ENCODE measurements around the gene SCARB1.

SCARB1 gene

GRCh38 chr12:124848621-124849380 is 14.9 kb downstream of the SCARB1 start:
- Histone ChIP-seq H3K27me3 (ENCODE audit: insufficient read depth, low read length, poor library complexity) (no peaks in the 10 kb centered on the region), H3K9ac (ENCODE audit: low read depth, low read length) (no peak overlapping the region), H3K4me3 (ENCODE audit: low read depth in 1 of 2, low read length in 2 of 2) (no peak overlapping the region), H3K4me1 (ENCODE audit: insufficient read depth, low read length) (no peaks in the 10 kb centered on the region), H3K79me2 (ENCODE audit: insufficient read depth, low read length) (peaks cover 16% of the 10 kb centered on the region), H3K4me2 (ENCODE audit: insufficient read depth, low read length) (no peak overlapping the region), H3K9me3 (ENCODE audit: insufficient read depth, low read length, severe bottlenecking) (no peaks in the 10 kb centered on the region), H3K36me3 (ENCODE audit: insufficient read depth, low read length) (peaks cover 4% of the 10 kb centered on the region; the same call in 1 of the 2 replicates), H3K27ac (ENCODE audit: low read length) (no peak overlapping the region), H2AFZ (ENCODE audit: low read depth, low read length) (no peak overlapping the region), H4K20me1 (ENCODE audit: insufficient read depth, low read length) (peaks cover 17% of the 10 kb centered on the region)
- TF ChIP-seq EZH2 (IDR thresholded peaks at IDR 0.05; ENCODE audit: borderline replicate concordance, low read depth, low read length, severe bottlenecking): no peak
- TF ChIP-seq CTCF (IDR thresholded peaks at IDR 0.05; ENCODE audit: borderline replicate concordance, extremely low read depth, low read length, poor library complexity, severe bottlenecking): no peak
- ATAC-seq (ENCODE audit: insufficient read depth, low read depth) (no peak), DNase-seq (no peak)

- Histone ChIP-seq H2AFZ (ENCODE audit: low read depth, low read length) (no peak overlapping the region), H3K36me3 (ENCODE audit: insufficient read depth, low read length) (peaks cover 4% of the 10 kb centered on the region; the same call in 1 of the 2 replicates), H3K27ac (ENCODE audit: low read length) (no peak overlapping the region), H4K20me1 (ENCODE audit: insufficient read depth, low read length) (peaks cover 12% of the 10 kb centered on the region), H3K79me2 (ENCODE audit: insufficient read depth, low read length) (peaks cover 12% of the 10 kb centered on the region), H3K9me3 (ENCODE audit: insufficient read depth, low read length, severe bottlenecking) (no peaks in the 10 kb centered on the region), H3K4me3 (ENCODE audit: low read depth in 1 of 2, low read length in 2 of 2) (no peak overlapping the region), H3K27me3 (ENCODE audit: insufficient read depth, low read length, poor library complexity) (no peaks in the 10 kb centered on the region), H3K9ac (ENCODE audit: low read depth, low read length) (no peak overlapping the region), H3K4me2 (ENCODE audit: insufficient read depth, low read length) (no peak overlapping the region), H3K4me1 (ENCODE audit: insufficient read depth, low read length) (no peaks in the 10 kb centered on the region)
- ATAC-seq (ENCODE audit: insufficient read depth, low read depth) (no peak), DNase-seq (no peak)
- TF ChIP-seq EZH2 (IDR thresholded peaks at IDR 0.05; ENCODE audit: borderline replicate concordance, low read depth, low read length, severe bottlenecking) (no peak), CTCF (IDR thresholded peaks at IDR 0.05; ENCODE audit: borderline replicate concordance, extremely low read depth, low read length, poor library complexity, severe bottlenecking) (no peak)
Measured at GRCh38 chr12:124847113-124848074, 16.3 kb downstream of the SCARB1 start.

DNA sequence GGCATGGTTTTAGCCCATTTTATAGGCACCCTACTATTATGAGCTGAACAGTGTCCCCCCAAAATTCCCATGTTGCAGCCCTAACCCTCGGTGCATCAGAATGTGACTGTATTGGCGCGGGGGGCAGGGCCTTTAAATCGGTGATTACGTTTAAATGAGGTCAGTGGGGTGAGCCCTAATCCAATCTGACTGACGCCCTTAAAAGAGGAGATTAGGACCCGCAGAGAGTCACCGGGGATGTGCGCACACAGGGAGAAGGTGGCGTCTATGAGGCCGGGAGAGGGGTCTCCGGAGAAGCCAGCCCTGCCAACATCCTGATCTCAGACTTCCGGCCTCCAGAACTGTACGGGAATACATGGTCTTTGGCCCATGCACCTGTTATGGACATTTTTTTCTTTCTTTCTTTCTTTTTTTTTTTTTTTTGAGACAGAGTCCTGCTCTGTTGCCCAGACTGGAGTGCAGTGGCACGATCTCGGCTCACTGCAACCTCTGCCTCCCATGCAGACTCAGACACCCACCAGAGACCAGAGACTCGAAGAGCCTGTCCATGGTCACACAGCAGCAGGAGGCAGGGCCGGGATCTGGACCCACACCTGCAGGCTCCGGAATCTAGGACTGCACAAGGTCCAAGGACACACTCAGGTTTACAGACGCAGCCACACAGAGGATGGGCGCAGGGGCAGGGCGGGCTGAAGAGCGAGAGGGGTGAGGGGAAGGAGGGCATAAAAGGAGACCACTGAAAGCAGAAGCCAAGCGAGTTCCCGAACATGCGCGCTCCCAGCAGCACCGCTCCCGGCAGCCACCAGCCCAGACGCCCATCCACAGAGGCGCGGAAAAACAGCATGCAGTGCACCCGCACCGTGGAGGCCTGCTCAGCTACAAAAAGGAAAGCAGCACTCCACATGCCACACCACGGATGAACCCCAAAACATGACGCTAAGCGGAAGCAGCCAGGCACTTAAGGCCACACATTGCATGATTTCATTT is 19.0 kb downstream of the SCARB1 start:
- peaks cover 4% of the 10 kb centered on the region; the same call in 1 of the 2 replicates for H3K79me2 ChIP-seq (ENCODE audit: insufficient read depth, low read length)
- peaks cover 12% of the 10 kb centered on the region for H4K20me1 ChIP-seq (ENCODE audit: insufficient read depth, low read length)
- no peak for ATAC-seq (ENCODE audit: insufficient read depth, low read depth)
- no peak overlapping the region for H3K27ac ChIP-seq (ENCODE audit: low read length)
- H3K27me3 ChIP-seq (ENCODE audit: insufficient read depth, low read length, poor library complexity): no peaks in the 10 kb centered on the region
- H3K9ac ChIP-seq (ENCODE audit: low read depth, low read length): no peak overlapping the region
- H3K9me3 ChIP-seq (ENCODE audit: insufficient read depth, low read length, severe bottlenecking): no peaks in the 10 kb centered on the region
- H3K4me2 ChIP-seq (ENCODE audit: insufficient read depth, low read length): no peak overlapping the region
- no peak overlapping the region for H3K4me3 ChIP-seq (ENCODE audit: low read depth in 1 of 2, low read length in 2 of 2)
- DNase-seq: no peak
- H3K36me3 ChIP-seq (ENCODE audit: insufficient read depth, low read length): peaks cover 4% of the 10 kb centered on the region; the same call in 1 of the 2 replicates
- H2AFZ ChIP-seq (ENCODE audit: low read depth, low read length): no peak overlapping the region
- TF ChIP-seq CTCF (IDR thresholded peaks at IDR 0.05; ENCODE audit: borderline replicate concordance, extremely low read depth, low read length, poor library complexity, severe bottlenecking): no peak
- TF ChIP-seq EZH2 (IDR thresholded peaks at IDR 0.05; ENCODE audit: borderline replicate concordance, low read depth, low read length, severe bottlenecking): no peak
- H3K4me1 ChIP-seq (ENCODE audit: insufficient read depth, low read length): no peaks in the 10 kb centered on the region

All from DND-41 (cell line).